ENCODE measurements around the gene CLEC2A.
"Not testable (repeated sequence)": the region's sequence is repeated elsewhere in the genome, so short reads cannot be mapped to it uniquely, and the experiment has no call there.

The CLEC2A gene

GRCh38 chr12:9883175-9883574 lies 49.0 kb downstream of the CLEC2A start:
- DNase-seq (ENCODE audit: low read depth in 3 of 3, low spot score in 1 of 3), result no peak

- no peak for DNase-seq (ENCODE audit: low read depth in 3 of 3, low spot score in 1 of 3)
Measured at GRCh38 chr12:9881988-9882387, 50.2 kb downstream of the CLEC2A start.

GRCh38 chr12:9881246-9881645 lies 50.9 kb downstream of the CLEC2A start, which contains the start of gene KLRF2:
Gene KLRF2, plus strand, starts transcription at chr12:9881489. Its CDS starts 107 bp downstream, at chr12:9881596.
- no peak for DNase-seq (ENCODE audit: low read depth in 3 of 3, low spot score in 1 of 3)

- DNase-seq (ENCODE audit: low read depth in 3 of 3, low spot score in 1 of 3), result no peak
Measured at GRCh38 chr12:9880532-9881078, 51.6 kb downstream of the CLEC2A start.

- not testable (repeated sequence) for DNase-seq (ENCODE audit: low read depth in 3 of 3, low spot score in 1 of 3)
Measured at GRCh38 chr12:9876120-9876519, 56.0 kb downstream of the CLEC2A start.

- no peak for DNase-seq (ENCODE audit: low read depth in 3 of 3, low spot score in 1 of 3)
Measured at GRCh38 chr12:9872742-9873141, 59.4 kb downstream of the CLEC2A start.

- no peak for DNase-seq (ENCODE audit: low read depth in 3 of 3, low spot score in 1 of 3)
Measured at GRCh38 chr12:9872162-9872561, 60.0 kb downstream of the CLEC2A start.

- DNase-seq (ENCODE audit: low read depth in 3 of 3, low spot score in 1 of 3), result no peak
Measured at GRCh38 chr12:9870286-9870866, 61.8 kb downstream of the CLEC2A start.

GRCh38 chr12:9869307-9870161 lies 62.6 kb downstream of the CLEC2A start, which contains the start of gene CLEC2B:
Gene CLEC2B, minus strand, starts transcription at chr12:9869354.
- no peak for DNase-seq (ENCODE audit: low read depth in 3 of 3, low spot score in 1 of 3)

GRCh38 chr12:9868951-9869306 lies 63.2 kb downstream of the CLEC2A start:
- no peak for DNase-seq (ENCODE audit: low read depth in 3 of 3, low spot score in 1 of 3)

- DNase-seq (ENCODE audit: low read depth in 3 of 3, low spot score in 1 of 3), result no peak
Measured at GRCh38 chr12:9868311-9868801, 63.8 kb downstream of the CLEC2A start.

GRCh38 chr12:9867531-9867930 lies 64.6 kb downstream of the CLEC2A start:
- DNase-seq (ENCODE audit: low read depth in 3 of 3, low spot score in 1 of 3), result no peak

- DNase-seq (ENCODE audit: low read depth in 3 of 3, low spot score in 1 of 3), result no peak
Measured at GRCh38 chr12:9866860-9867269, 65.3 kb downstream of the CLEC2A start.

GRCh38 chr12:9864913-9865675 lies 67.1 kb downstream of the CLEC2A start:
- no peak for DNase-seq (ENCODE audit: low read depth in 3 of 3, low spot score in 1 of 3)
